GM08714 (cell line): ENCODE measurements around the gene EIF4ENIF1.

ENCODE experiments used
- H3K4me3 ChIP-seq: fragments of 200-500 bp; sonication (Bioruptor generic); 2 replicates; pipeline ENCODE4 v1.5.1; 2014; ENCODE audit warnings: mild to moderate bottlenecking, low read length, inconsistent platforms
- ZNF274 ChIP-seq: IDR thresholded peaks from 2 replicates; pipeline ENCODE4 v1.6.1; 2012; ENCODE audit warnings: mild to moderate bottlenecking, low read depth, low read length

The EIF4ENIF1 gene

GRCh38 chr22:31481129-31481528 lies 8.5 kb downstream of the EIF4ENIF1 start:
- TF ChIP-seq ZNF274 = no peak
- H3K4me3 ChIP-seq = no peak overlapping the region

GRCh38 chr22:31477329-31477728 lies 12.3 kb downstream of the EIF4ENIF1 start:
- H3K4me3 ChIP-seq = no peak overlapping the region
- TF ChIP-seq ZNF274 = no peak

GRCh38 chr22:31475800-31476199 lies 13.8 kb downstream of the EIF4ENIF1 start:
- no peak for TF ChIP-seq ZNF274
- no peak overlapping the region for H3K4me3 ChIP-seq

- no peak for TF ChIP-seq ZNF274
- no peak overlapping the region for H3K4me3 ChIP-seq
Observed at GRCh38 chr22:31474743-31475142, 14.9 kb downstream of the EIF4ENIF1 start.

- TF ChIP-seq ZNF274 = no peak
- H3K4me3 ChIP-seq = no peak overlapping the region
Observed at GRCh38 chr22:31465307-31465706, 24.3 kb downstream of the EIF4ENIF1 start.

- H3K4me3 ChIP-seq = no peak overlapping the region
- TF ChIP-seq ZNF274 = no peak
Observed at GRCh38 chr22:31461699-31462098, 27.9 kb downstream of the EIF4ENIF1 start.

- no peak for TF ChIP-seq ZNF274
- H3K4me3 ChIP-seq = no peak overlapping the region
Observed at GRCh38 chr22:31451709-31452571, 37.7 kb downstream of the EIF4ENIF1 start.

- no peak overlapping the region for H3K4me3 ChIP-seq
- TF ChIP-seq ZNF274 = no peak
Observed at GRCh38 chr22:31449506-31449905, 40.1 kb downstream of the EIF4ENIF1 start.

GRCh38 chr22:31448382-31448781 lies 41.3 kb downstream of the EIF4ENIF1 start:
- TF ChIP-seq ZNF274 = no peak
- H3K4me3 ChIP-seq = no peak overlapping the region

GRCh38 chr22:31447337-31447736 lies 42.3 kb downstream of the EIF4ENIF1 start:
- no peak overlapping the region for H3K4me3 ChIP-seq
- TF ChIP-seq ZNF274 = no peak

GRCh38 chr22:31446767-31447166 lies 42.9 kb downstream of the EIF4ENIF1 start:
- TF ChIP-seq ZNF274 = no peak
- no peak overlapping the region for H3K4me3 ChIP-seq

- no peak for TF ChIP-seq ZNF274
Observed at GRCh38 chr22:31446208-31446607, 43.4 kb downstream of the EIF4ENIF1 start.

GRCh38 chr22:31445642-31446041 lies 44.0 kb downstream of the EIF4ENIF1 start:
- H3K4me3 ChIP-seq = no peak overlapping the region
- no peak for TF ChIP-seq ZNF274

More at GRCh38 chr22:31446208-31446607, 43.4 kb downstream of the EIF4ENIF1 start:
- no peak overlapping the region for H3K4me3 ChIP-seq

- no peak for TF ChIP-seq ZNF274
- no peak overlapping the region for H3K4me3 ChIP-seq
Observed at GRCh38 chr22:31443516-31443915, 46.1 kb downstream of the EIF4ENIF1 start.

GRCh38 chr22:31442768-31443489 lies 46.7 kb downstream of the EIF4ENIF1 start:
- TF ChIP-seq ZNF274 = no peak

More at GRCh38 chr22:31442768-31443489, 46.7 kb downstream of the EIF4ENIF1 start:
- no peak overlapping the region for H3K4me3 ChIP-seq
